Measurements from ENCODE around the gene YWHAH.

The YWHAH gene

DNA sequence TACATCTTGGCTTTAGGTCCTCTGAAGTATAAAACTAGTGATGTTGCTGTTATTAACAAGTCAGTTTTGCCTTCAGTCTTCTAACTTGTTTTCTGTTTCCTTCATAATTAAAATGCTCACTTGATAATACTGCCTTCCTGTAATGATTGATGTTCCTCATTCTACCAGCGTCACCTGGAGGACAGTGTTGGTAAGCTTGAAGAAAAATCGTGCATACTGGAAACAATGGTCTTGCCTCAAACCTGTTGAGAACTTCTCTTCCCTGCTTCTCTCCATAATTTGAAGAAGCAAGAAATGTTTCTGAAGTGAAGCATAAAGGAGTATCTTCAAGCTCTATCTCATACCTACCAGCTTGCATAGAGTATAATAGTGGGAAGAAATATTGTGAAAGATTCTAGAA lies 3.0 kb downstream of the YWHAH start:
- TF ChIP-seq, protein P1, sequence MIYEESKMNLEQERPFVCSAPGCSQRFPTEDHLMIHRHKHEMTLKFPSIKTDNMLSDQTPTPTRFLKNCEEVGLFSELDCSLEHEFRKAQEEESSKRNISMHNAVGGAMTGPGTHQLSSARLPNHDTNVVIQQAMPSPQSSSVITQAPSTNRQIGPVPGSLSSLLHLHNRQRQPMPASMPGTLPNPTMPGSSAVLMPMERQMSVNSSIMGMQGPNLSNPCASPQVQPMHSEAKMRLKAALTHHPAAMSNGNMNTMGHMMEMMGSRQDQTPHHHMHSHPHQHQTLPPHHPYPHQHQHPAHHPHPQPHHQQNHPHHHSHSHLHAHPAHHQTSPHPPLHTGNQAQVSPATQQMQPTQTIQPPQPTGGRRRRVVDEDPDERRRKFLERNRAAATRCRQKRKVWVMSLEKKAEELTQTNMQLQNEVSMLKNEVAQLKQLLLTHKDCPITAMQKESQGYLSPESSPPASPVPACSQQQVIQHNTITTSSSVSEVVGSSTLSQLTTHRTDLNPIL (CRISPR knock-in tag; IDR thresholded peaks at IDR 0.05; ENCODE audit: low read depth), result no peak
- TF ChIP-seq, protein P2, sequence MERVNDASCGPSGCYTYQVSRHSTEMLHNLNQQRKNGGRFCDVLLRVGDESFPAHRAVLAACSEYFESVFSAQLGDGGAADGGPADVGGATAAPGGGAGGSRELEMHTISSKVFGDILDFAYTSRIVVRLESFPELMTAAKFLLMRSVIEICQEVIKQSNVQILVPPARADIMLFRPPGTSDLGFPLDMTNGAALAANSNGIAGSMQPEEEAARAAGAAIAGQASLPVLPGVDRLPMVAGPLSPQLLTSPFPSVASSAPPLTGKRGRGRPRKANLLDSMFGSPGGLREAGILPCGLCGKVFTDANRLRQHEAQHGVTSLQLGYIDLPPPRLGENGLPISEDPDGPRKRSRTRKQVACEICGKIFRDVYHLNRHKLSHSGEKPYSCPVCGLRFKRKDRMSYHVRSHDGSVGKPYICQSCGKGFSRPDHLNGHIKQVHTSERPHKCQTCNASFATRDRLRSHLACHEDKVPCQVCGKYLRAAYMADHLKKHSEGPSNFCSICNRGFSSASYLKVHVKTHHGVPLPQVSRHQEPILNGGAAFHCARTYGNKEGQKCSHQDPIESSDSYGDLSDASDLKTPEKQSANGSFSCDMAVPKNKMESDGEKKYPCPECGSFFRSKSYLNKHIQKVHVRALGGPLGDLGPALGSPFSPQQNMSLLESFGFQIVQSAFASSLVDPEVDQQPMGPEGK (CRISPR knock-in tag; IDR thresholded peaks at IDR 0.05; ENCODE audit: borderline replicate concordance), result no peak
- TF ChIP-seq ZNF70 (CRISPR knock-in tag; IDR thresholded peaks at IDR 0.05), result no peak
- TF ChIP-seq RARB (CRISPR knock-in tag; IDR thresholded peaks at IDR 0.05), result no peak
- TF ChIP-seq CSDC2 (CRISPR knock-in tag; IDR thresholded peaks at IDR 0.05), result no peak
- TF ChIP-seq PPARA (CRISPR knock-in tag; IDR thresholded peaks at IDR 0.05; ENCODE audit: borderline replicate concordance), result no peak
- no peak for TF ChIP-seq GLIS3 (CRISPR knock-in tag; IDR thresholded peaks at IDR 0.05)
- no peak for TF ChIP-seq ZFP30 (CRISPR knock-in tag; IDR thresholded peaks at IDR 0.05)
- no peak for TF ChIP-seq ESRRG (CRISPR knock-in tag; IDR thresholded peaks at IDR 0.05)
- TF ChIP-seq OSR1 (CRISPR knock-in tag; IDR thresholded peaks at IDR 0.05), result no peak
- TF ChIP-seq BACH2 (CRISPR knock-in tag; IDR thresholded peaks at IDR 0.05; ENCODE audit: borderline replicate concordance), result no peak
- TF ChIP-seq, protein P3, sequence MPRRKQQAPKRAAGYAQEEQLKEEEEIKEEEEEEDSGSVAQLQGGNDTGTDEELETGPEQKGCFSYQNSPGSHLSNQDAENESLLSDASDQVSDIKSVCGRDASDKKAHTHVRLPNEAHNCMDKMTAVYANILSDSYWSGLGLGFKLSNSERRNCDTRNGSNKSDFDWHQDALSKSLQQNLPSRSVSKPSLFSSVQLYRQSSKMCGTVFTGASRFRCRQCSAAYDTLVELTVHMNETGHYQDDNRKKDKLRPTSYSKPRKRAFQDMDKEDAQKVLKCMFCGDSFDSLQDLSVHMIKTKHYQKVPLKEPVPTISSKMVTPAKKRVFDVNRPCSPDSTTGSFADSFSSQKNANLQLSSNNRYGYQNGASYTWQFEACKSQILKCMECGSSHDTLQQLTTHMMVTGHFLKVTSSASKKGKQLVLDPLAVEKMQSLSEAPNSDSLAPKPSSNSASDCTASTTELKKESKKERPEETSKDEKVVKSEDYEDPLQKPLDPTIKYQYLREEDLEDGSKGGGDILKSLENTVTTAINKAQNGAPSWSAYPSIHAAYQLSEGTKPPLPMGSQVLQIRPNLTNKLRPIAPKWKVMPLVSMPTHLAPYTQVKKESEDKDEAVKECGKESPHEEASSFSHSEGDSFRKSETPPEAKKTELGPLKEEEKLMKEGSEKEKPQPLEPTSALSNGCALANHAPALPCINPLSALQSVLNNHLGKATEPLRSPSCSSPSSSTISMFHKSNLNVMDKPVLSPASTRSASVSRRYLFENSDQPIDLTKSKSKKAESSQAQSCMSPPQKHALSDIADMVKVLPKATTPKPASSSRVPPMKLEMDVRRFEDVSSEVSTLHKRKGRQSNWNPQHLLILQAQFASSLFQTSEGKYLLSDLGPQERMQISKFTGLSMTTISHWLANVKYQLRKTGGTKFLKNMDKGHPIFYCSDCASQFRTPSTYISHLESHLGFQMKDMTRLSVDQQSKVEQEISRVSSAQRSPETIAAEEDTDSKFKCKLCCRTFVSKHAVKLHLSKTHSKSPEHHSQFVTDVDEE (CRISPR knock-in tag; IDR thresholded peaks at IDR 0.05), result no peak
- TF ChIP-seq ZNF565 (CRISPR knock-in tag; conservative IDR thresholded peaks at IDR 0.05; ENCODE audit: low read depth), result no peak
- TF ChIP-seq TOX (CRISPR knock-in tag; IDR thresholded peaks at IDR 0.05; ENCODE audit: borderline replicate concordance), result no peak
- no peak for TF ChIP-seq ISL1 (CRISPR knock-in tag; IDR thresholded peaks at IDR 0.05)
- ATAC-seq, result no peak

DNA sequence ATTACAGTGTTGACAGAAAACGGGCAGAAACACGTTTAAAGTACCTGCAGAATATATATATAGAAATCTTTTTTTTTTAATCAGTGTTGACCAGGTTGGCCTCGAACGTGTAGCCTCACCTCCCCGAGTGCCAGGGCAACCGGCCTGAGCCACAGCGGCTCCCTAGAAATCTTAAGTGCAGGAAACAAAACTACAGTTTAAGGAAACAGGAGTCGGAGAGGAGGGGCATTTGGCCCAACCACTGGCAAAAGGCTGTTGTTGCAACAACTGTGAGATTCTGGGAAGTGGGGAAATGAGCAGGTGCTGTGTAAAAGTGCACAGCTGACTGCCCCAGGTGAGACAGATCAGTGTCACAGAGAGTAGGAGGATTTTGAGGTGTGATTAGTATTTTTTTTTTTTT lies 3.7 kb downstream of the YWHAH start:
- no peak for ATAC-seq
- TF ChIP-seq ZNF565 (CRISPR knock-in tag; conservative IDR thresholded peaks at IDR 0.05; ENCODE audit: low read depth) (no peak), ESRRG (CRISPR knock-in tag; IDR thresholded peaks at IDR 0.05) (no peak), ZC3H10 (CRISPR knock-in tag; IDR thresholded peaks at IDR 0.05) (no peak), RARB (CRISPR knock-in tag; IDR thresholded peaks at IDR 0.05) (no peak), TCF4 (CRISPR knock-in tag; IDR thresholded peaks at IDR 0.05; ENCODE audit: borderline replicate concordance) (no peak), TOX (CRISPR knock-in tag; IDR thresholded peaks at IDR 0.05; ENCODE audit: borderline replicate concordance) (no peak), ZFP3 (CRISPR knock-in tag; IDR thresholded peaks at IDR 0.05) (no peak), SNAI2 (CRISPR knock-in tag; IDR thresholded peaks at IDR 0.05) (no peak)
- TF ChIP-seq, protein P4, sequence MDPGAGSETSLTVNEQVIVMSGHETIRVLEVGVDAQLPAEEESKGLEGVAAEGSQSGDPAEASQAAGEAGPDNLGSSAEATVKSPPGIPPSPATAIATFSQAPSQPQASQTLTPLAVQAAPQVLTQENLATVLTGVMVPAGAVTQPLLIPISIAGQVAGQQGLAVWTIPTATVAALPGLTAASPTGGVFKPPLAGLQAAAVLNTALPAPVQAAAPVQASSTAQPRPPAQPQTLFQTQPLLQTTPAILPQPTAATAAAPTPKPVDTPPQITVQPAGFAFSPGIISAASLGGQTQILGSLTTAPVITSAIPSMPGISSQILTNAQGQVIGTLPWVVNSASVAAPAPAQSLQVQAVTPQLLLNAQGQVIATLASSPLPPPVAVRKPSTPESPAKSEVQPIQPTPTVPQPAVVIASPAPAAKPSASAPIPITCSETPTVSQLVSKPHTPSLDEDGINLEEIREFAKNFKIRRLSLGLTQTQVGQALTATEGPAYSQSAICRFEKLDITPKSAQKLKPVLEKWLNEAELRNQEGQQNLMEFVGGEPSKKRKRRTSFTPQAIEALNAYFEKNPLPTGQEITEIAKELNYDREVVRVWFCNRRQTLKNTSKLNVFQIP (CRISPR knock-in tag; IDR thresholded peaks at IDR 0.05; ENCODE audit: borderline replicate concordance, low read depth), result no peak
- TF ChIP-seq, protein P1 (CRISPR knock-in tag; IDR thresholded peaks at IDR 0.05; ENCODE audit: low read depth), result no peak

DNA sequence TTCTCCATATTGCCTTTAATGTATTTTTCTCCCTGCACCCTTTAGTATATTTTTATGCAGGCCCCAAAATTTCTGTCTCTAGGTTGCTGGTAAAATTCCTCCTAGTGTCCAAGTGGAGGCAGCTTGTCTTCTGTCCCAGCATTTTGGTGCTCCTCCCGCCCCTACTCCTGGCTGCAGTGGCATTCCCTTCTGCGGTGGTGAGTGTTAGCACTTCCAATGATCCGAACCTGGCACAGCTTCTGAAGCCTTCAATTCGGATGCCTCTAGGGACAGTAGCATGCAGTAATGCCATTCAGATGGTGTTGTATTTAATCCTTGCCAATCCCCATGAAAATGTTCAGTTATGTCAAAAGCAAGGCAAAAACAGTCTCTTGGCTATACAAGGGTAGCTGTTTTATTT lies 5.9 kb downstream of the YWHAH start:
- TF ChIP-seq ZNF565 (CRISPR knock-in tag; conservative IDR thresholded peaks at IDR 0.05; ENCODE audit: low read depth) (no peak), TCF4 (CRISPR knock-in tag; IDR thresholded peaks at IDR 0.05; ENCODE audit: borderline replicate concordance) (no peak), GLIS3 (CRISPR knock-in tag; IDR thresholded peaks at IDR 0.05) (no peak), ESRRG (CRISPR knock-in tag; IDR thresholded peaks at IDR 0.05) (no peak), ZNF8 (CRISPR knock-in tag; IDR thresholded peaks at IDR 0.05) (no peak), ZC3H10 (CRISPR knock-in tag; IDR thresholded peaks at IDR 0.05) (no peak), ZFP3 (CRISPR knock-in tag; IDR thresholded peaks at IDR 0.05) (no peak), ZFP30 (CRISPR knock-in tag; IDR thresholded peaks at IDR 0.05) (no peak), CSDC2 (CRISPR knock-in tag; IDR thresholded peaks at IDR 0.05) (no peak), PPARA (CRISPR knock-in tag; IDR thresholded peaks at IDR 0.05; ENCODE audit: borderline replicate concordance) (no peak)
- TF ChIP-seq, protein P1 (CRISPR knock-in tag; IDR thresholded peaks at IDR 0.05; ENCODE audit: low read depth), result no peak
- TF ChIP-seq, protein P4 (CRISPR knock-in tag; IDR thresholded peaks at IDR 0.05; ENCODE audit: borderline replicate concordance, low read depth), result no peak
- TF ChIP-seq, protein P5, sequence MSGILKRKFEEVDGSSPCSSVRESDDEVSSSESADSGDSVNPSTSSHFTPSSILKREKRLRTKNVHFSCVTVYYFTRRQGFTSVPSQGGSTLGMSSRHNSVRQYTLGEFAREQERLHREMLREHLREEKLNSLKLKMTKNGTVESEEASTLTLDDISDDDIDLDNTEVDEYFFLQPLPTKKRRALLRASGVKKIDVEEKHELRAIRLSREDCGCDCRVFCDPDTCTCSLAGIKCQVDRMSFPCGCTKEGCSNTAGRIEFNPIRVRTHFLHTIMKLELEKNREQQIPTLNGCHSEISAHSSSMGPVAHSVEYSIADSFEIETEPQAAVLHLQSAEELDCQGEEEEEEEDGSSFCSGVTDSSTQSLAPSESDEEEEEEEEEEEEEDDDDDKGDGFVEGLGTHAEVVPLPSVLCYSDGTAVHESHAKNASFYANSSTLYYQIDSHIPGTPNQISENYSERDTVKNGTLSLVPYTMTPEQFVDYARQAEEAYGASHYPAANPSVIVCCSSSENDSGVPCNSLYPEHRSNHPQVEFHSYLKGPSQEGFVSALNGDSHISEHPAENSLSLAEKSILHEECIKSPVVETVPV (CRISPR knock-in tag; IDR thresholded peaks at IDR 0.05), result no peak
- ATAC-seq, result no peak

All from SK-N-SH treated with all-trans-retinoic acid at 6 μM for 48 hours (cell line).